Esophagus muscularis mucosa (tissue), 4 donors: Measurements from ENCODE around the gene PEBP1.

Experiments
- CTCF ChIP-seq, 3 experiments: fragments of 200-600 bp in 2 of 3; fragments of 450-650 bp in 1 of 3; sonication (generic) in 2 of 3; IDR thresholded peaks; one replicate each; pipeline ENCODE4 v1.5.1; 2017 to 2019; ENCODE audit warnings: antibody characterized with exemption in 3 of 3, mild to moderate bottlenecking in 2 of 3, moderate library complexity in 1 of 3
- EP300 ChIP-seq: sonication (generic); formaldehyde crosslinking; IDR thresholded peaks from one replicate; pipeline ENCODE4 v1.6.1; 2017; ENCODE audit warnings: antibody characterized with exemption
- POLR2A ChIP-seq: fragments of 450-650 bp; IDR thresholded peaks from one replicate; pipeline ENCODE4 v1.6.1; 2017; ENCODE audit warnings: antibody characterized with exemption, moderate library complexity, mild to moderate bottlenecking, low read depth
- POLR2AphosphoS5 ChIP-seq, 2 donors: sonication (generic); formaldehyde crosslinking; IDR thresholded peaks; one replicate each; pipeline ENCODE4 v1.6.1; 2017; ENCODE audit warnings: antibody characterized with exemption in 2 of 2

GRCh38 chr12:118150625-118151024, 14.7 kb downstream of the PEBP1 start:
- TF ChIP-seq POLR2A (no peak), CTCF (IDR thresholded peaks at IDR 0.05) (no peak), POLR2AphosphoS5 (IDR thresholded peaks at IDR 0.05) (no peak), EP300 (no peak)
